IPS-18c (cell line): ENCODE data around the gene CHURC1.
A peak's percentile ranks its signal among the peaks of the same experiment; 100 is the strongest.

Experiments
- H3K4me3 ChIP-seq: 2 replicates; pipeline ENCODE4 v1.7.0; 2013; ENCODE audit warnings: low read depth, mild to moderate bottlenecking, low read length, moderate library complexity; ENCODE audit not compliant: insufficient read depth
- H3K9me3 ChIP-seq: one replicate; pipeline ENCODE4 v1.6.1; 2013; ENCODE audit warnings: mild to moderate bottlenecking, low read length, moderate library complexity; ENCODE audit not compliant: control insufficient read depth, insufficient read depth

CHURC1 gene

GRCh38 chr14:64966976-64967375 is 52.7 kb downstream of the CHURC1 start:
- Histone ChIP-seq H3K4me3 (no peak overlapping the region), H3K9me3 (peaks cover 2% of the 10 kb centered on the region)

- Histone ChIP-seq H3K4me3 (no peak overlapping the region), H3K9me3 (no peaks in the 10 kb centered on the region)
Measured at GRCh38 chr14:64968167-64968566, 53.9 kb downstream of the CHURC1 start.

- no peak overlapping the region for H3K4me3 ChIP-seq
- no peaks in the 10 kb centered on the region for H3K9me3 ChIP-seq
Measured at GRCh38 chr14:64968651-64969050, 54.4 kb downstream of the CHURC1 start.

GRCh38 chr14:64970041-64970440 is 55.8 kb downstream of the CHURC1 start:
- H3K4me3 ChIP-seq = no peak overlapping the region
- H3K9me3 ChIP-seq = no peaks in the 10 kb centered on the region

- Histone ChIP-seq H3K4me3 (peak overlapping the region; percentile 72), H3K9me3 (no peaks in the 10 kb centered on the region)
Measured at GRCh38 chr14:64970776-64971477, 56.7 kb downstream of the CHURC1 start.

GRCh38 chr14:64971491-64971942 is 57.3 kb downstream of the CHURC1 start:
- Histone ChIP-seq H3K4me3 (peak overlapping the region; percentile 72), H3K9me3 (no peaks in the 10 kb centered on the region)

- Histone ChIP-seq H3K4me3 (peak within 1 kb of the TSS; percentile 72), H3K9me3 (no peaks in the 10 kb centered on the region)
Measured at GRCh38 chr14:64971943-64972791, 57.9 kb downstream of the CHURC1 start, which contains the start of gene RAB15. RAB15 (minus strand) TSS chr14:64972336; CDS start chr14:64972076, 260 bp downstream.

GRCh38 chr14:64973026-64973442 is 58.8 kb downstream of the CHURC1 start:
- Histone ChIP-seq H3K9me3 (no peaks in the 10 kb centered on the region), H3K4me3 (no peak overlapping the region)

GRCh38 chr14:64973826-64974225 is 59.6 kb downstream of the CHURC1 start:
- H3K9me3 ChIP-seq = no peaks in the 10 kb centered on the region
- no peak overlapping the region for H3K4me3 ChIP-seq

GRCh38 chr14:64974563-64974962 is 60.3 kb downstream of the CHURC1 start:
- no peaks in the 10 kb centered on the region for H3K9me3 ChIP-seq

GRCh38 chr14:64979336-64980074 is 65.2 kb downstream of the CHURC1 start:
- Histone ChIP-seq H3K9me3 (no peaks in the 10 kb centered on the region), H3K4me3 (no peak overlapping the region)

More at GRCh38 chr14:64974563-64974962, 60.3 kb downstream of the CHURC1 start:
- no peak overlapping the region for H3K4me3 ChIP-seq

- Histone ChIP-seq H3K4me3 (no peak overlapping the region), H3K9me3 (no peaks in the 10 kb centered on the region)
Measured at GRCh38 chr14:64983439-64984310, 69.4 kb downstream of the CHURC1 start.
